ENCODE measurements around the gene UBA6. TPM values are rescaled to one million over a fixed set of nuclear protein-coding genes. Genes with fewer than 3 reads are reported as not detected.
"Not testable (repeated sequence)": the region's sequence is repeated elsewhere in the genome, so short reads cannot be mapped to it uniquely, and the experiment has no call there.

Gene UBA6
- total RNA-seq, 1 donor from 2014 or later, result 38.0 TPM

- no peak for DNase-seq (ENCODE audit: low spot score)
These were observed 12.7 kb upstream of the UBA6 start for GRCh38 chr4:67713529-67714247.

- no peak for DNase-seq (ENCODE audit: low spot score)
These were observed 11.9 kb upstream of the UBA6 start for GRCh38 chr4:67712650-67713528.

GRCh38 chr4:67712000-67712625, 11.2 kb upstream of the UBA6 start:
- DNase-seq (ENCODE audit: low spot score), result no peak

DNA sequence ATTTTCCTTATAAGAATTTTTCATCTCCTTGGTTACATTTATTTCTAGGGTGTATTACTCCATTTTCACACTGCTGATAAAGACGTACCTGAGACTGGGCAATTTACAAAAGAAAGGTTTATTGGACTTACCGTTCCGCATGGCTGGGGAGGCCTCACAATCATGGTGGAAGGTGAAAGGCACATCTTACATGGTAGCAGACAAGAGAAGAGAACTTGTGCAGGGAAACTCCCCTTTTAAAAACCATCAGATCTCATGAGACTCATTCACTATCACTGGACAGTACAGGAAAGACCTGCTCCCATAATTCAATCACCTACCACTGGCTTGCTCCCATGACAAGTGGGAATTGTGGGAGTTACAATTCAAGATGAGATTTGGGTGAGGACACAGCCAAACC, 5.7 kb upstream of the UBA6 start:
- not testable (repeated sequence) for DNase-seq (ENCODE audit: low spot score)

GRCh38 chr4:67704843-67705242, 3.9 kb upstream of the UBA6 start:
- DNase-seq (ENCODE audit: low spot score), result no peak

DNA sequence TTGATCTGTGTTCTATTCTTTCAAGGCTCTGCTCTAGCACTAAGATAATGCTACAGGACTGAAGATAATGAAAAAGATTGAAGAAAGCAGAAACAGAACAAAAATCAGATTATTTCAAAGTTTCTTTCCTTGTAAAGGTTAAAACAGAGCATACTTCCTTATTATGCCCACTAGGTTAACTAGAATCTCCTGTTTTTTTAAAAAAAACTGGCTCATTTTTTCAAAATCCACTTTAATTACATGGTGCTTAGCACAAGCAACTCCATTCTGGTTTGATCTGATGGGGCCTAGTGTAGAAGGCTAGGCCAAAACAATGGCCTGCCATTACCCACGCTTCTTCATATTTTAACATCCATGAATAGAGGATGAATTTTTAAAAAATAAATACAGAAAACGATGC, 1.2 kb upstream of the UBA6 start:
- no peak for DNase-seq (ENCODE audit: low spot score)

DNA sequence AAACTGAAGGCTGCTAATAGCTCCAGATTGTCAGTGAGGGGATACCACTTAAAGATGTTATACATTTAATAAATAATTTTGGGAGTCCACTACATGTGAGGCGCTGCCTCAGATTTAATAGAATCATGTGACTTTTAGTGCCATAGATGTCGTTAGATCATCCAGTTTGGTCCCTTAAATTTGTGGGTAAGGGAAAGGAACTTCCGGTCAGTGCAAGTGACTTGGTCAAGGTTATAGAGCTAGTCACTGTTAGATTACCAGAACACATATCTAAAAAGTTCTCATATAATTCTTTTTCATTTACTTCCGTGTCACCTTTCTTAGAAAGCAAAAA, 529 bp upstream of the UBA6 start:
- DNase-seq (ENCODE audit: low spot score), result no peak

GRCh38 chr4:67700116-67700737, 728 bp downstream of the UBA6 start:
- DNase-seq (ENCODE audit: low spot score), result no peak

DNA sequence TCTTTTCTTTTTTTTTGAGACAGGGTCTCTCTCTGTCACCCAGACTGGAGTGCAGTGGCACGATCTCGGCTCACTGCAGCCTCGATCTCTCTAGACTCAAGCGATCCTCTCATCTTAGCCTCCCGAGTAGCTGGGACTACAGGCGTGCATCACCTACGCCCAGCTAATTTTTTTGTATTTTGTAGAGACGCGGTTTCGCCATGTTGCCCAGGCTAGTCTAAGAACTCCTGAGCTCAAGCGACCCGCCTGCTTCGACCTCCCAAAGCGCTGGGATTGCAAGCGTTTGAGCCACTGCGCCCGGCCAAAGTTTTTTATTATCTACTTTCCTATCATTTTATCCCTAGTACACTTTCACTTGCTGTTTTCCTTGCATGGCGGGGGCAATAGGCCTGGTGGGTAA, 1.4 kb downstream of the UBA6 start:
- DNase-seq (ENCODE audit: low spot score), result no peak

DNA sequence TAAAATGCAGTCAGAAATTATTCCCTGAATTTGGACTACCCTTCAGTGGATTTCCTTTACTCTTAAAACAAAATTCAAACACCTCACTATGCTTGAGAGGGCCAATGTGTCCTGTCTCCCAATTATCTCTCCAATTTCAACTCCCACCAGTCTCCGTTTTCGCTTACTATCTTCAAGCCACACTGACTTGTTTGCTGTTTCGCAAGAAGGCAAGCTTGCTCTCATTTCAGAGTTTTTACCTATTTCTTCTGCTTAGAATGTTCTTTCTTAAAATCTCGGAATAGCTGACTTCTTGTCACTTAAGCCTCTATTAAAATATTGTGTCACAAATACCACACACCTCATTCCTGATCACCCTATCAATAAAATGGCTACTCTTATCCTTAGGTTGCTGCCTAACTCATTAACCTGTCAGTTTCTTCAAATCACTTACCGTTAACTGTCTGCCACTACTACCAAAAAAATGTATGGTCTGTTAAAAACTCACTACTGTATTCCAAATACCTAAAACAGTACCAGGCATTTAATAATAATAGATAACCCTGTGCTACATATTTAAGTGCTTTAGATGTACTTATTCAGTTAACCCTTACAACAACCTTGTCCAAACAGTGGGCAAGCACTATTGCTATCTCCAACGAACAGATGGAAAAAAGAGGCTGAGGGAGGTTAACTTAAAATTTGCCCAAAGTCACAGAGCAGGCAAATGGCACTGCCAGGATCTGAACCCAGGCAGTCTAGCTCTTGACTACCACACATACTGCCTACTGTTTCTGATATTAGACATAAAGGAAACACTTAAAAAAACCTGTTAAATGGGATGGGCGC, 2.9 kb downstream of the UBA6 start:
- no peak for DNase-seq (ENCODE audit: low spot score)

GRCh38 chr4:67696061-67696460, 4.9 kb downstream of the UBA6 start:
- no peak for DNase-seq (ENCODE audit: low spot score)

- no peak for DNase-seq (ENCODE audit: low spot score)
These were observed 6.3 kb downstream of the UBA6 start for GRCh38 chr4:67694662-67695061.

GRCh38 chr4:67691328-67691727, 9.6 kb downstream of the UBA6 start:
- no peak for DNase-seq (ENCODE audit: low spot score)

DNA sequence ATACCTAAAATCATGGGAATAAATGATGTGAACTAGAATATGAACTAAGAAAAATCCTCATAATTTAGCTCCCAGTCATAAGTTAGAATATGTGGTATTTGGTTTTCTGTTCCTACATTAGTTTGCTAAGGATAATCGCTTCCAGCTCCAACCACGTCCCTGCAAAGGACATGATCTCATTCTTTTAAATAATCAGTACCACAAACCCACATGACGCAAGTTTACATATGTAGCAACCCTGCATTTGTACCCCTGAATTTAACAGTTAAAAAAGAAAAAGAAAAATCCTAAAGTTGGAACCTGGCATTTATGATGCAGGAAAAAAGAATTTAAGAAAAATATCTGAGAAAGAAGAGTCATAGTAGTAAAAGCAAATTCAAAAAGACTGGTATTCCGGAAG, 13.3 kb downstream of the UBA6 start:
- no peak for DNase-seq (ENCODE audit: low spot score)

DNA sequence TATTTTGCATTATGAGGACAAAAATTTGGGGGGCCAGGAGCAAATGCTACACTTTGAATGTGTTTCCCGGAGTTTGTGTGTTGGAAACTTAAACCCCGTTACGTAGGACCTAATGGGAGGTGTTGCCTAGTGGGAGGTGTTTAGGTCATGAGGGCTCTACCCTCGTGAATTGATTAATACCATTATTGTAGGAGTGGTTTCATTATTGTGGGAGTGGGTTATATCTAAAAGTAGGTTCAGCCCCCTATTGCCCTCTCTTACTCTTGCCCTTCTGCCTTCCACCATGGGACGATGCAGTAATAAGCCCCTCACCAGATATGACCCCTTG, 15.5 kb downstream of the UBA6 start:
- no peak for DNase-seq (ENCODE audit: low spot score)

DNA sequence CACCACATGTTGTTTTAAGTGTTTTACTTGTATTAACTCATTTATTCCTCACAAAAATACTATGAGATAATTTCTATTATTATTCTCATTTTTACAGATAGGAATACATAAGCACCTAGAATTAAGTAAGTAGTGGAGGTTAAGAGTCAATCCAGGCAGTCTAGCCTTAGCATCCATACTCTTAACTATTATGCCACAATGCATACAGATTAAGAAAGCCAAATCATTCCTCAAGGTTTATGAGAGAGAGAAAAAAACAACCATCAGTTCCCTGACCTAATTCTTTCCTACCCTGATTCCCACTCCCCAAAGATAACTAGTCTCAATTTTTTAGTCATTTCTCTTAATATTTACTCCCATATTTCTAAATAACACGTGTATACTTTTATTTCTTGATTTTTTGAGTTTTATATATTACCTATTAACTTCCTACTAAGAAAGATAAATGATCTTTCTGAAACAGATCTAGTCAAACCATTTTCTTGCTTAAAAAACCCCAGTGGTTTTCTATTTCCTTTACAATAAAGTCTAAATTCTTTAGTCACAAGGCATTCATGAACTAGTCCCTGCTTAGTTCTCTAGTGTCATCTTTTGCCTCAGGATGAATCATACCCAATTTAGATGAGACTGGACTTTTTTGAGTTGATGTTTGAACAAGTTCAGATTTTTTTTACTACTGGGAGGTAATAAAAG, 16.0 kb downstream of the UBA6 start:
- no peak for DNase-seq (ENCODE audit: low spot score)

- DNase-seq (ENCODE audit: low spot score), result no peak
These were observed 18.7 kb downstream of the UBA6 start for GRCh38 chr4:67682266-67682665.

DNA sequence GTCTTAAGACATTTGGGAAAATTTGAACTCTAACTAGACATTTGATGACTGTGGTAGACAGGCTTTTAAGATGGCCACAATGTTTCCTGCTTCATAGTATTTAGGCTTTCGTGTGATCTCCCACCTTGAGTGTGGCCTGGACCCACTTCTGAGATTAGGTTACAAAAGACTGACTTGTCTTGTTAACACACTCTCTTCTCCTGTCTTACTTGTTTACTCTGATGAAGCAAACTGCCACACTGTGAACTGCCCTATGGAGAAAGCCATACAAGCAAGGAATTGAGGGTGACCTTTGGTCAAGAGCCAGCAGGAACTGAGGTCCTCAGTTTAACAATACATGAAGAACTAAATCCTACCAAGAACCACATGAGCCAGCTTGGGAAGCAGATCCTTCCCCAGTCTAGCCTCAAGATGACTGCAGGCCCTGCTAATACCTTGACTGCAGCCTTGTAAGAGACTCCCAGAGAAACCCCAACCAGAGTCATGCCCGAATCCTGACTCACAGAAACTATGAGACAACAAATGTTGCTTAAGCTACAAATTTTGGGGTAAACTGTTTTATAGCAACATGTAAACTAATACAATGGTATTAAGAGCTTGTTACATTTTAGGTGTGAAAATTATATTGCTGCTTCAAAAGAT, 20.3 kb downstream of the UBA6 start:
- no peak for DNase-seq (ENCODE audit: low spot score)

DNA sequence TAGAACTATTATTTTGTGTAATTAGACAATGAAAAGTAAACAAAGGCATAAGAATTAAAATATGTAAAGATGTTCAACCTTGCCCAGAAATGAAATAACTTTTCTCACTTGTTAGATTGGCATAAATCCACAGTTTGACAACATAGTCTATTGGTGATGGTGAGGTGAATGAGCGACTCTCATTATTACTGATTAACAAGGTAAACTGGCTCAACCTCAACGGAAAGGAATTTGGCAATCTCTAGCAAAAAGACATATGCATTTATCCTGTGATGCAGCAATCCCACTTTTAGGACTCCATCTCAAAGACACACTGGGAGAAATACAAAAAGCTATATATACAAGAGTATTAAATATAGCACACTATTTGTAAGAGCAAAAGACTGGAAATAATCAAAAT, 22.3 kb downstream of the UBA6 start:
- DNase-seq (ENCODE audit: low spot score), result no peak

DNA sequence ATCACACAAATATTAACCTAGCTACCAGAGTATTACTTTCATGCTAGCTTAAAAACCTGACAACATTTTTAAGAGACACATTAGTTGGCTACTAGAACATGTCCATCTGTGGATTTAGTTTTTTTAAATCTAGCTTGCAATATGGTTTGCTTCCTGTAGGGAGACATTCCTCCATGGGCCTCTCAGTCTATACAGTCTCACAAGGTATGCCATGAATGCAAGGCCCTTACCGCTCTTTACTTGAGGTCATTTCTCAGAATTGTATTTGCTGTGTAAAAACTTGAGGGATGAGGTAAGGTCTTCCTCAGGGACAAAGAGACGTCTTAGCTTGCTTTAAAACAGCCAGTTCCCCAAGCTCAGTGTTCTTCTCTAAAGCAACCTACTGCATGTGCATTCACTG, 26.9 kb downstream of the UBA6 start:
- DNase-seq (ENCODE audit: low spot score), result no peak

- DNase-seq (ENCODE audit: low spot score), result no peak
These were observed 32.6 kb downstream of the UBA6 start for GRCh38 chr4:67668315-67668714.
